ENCODE data around the gene PSMD7.
"Not testable (repeated sequence)": the region's sequence is repeated elsewhere in the genome, so short reads cannot be mapped to it uniquely, and the experiment has no call there.

The PSMD7 gene

GRCh38 chr16:74297145-74297665, 591 bp downstream of the PSMD7 start:
- peak; percentile 15 for DNase-seq (ENCODE audit: low read depth)

DNA sequence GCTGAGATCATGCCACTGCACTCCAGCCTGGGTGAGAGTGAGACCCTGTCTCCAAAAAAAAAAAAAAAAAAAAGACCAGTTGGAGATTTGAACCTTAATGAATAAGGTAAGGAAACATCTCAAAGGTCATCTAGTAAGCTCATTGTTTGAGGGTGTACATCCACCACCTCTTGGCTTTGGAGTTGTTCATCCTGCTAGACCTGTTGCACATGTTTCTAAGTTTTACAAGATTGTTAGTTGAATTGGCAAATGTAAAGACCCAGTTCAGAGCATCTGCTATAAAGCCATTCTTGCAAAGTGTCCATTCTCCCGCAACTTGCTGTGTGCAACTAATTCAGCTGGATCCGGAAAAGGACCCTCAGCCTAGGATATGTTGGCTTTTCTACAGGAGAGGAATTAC, 1.5 kb downstream of the PSMD7 start:
- DNase-seq (ENCODE audit: low read depth) = no peak

DNA sequence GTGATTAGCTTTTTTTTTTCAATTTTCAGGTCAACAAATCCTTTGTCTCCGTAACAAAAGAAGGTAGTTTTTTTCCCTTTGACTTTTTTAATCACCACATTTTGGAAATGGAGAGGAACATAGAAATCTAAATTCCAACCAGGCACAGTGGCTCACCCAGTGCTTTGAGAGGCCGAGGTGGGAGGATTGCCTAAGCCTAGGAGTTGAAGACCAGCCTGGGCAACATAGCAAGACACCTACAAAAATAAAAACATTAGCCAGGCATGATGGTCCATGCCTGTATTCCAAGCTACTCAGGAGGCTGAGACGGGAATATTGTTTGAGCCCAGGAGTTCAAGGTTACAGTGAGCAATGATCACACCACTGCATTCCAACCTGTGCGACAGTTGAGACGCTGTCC, 5.7 kb downstream of the PSMD7 start:
- no peak for DNase-seq (ENCODE audit: low read depth)

DNA sequence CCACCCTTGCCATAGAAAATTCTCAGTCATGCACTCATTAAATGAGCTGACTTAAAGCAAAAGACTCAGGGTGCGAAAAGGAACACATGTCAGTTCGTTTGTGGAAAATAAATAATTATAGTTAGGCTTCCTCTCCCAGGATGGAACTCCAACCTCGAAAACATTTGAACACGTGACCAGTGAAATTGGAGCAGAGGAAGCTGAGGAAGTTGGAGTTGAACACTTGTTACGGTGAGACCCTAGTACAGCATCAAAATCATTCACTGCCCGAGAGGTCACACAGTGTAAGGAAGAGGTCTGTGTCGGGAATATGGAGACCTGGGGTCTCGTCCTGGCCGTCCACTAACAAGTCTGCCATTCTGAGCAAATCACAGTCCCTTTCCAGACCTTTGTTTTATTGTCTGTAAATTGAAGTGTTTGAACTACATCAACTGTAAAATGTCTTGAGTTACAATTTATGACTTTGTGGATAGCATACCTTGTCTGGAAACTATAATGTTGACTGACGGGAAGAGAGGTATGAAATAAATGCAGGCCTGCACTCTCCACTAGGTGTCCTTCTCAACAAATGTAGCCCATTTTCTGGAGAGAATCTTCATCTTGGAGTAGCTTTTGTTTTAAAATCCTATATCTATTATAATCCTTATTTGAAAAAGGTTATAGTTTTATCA, 7.7 kb downstream of the PSMD7 start:
- DNase-seq (ENCODE audit: low read depth) = no peak

GRCh38 chr16:74304835-74305176, 8.2 kb downstream of the PSMD7 start:
- DNase-seq (ENCODE audit: low read depth) = no peak

DNA sequence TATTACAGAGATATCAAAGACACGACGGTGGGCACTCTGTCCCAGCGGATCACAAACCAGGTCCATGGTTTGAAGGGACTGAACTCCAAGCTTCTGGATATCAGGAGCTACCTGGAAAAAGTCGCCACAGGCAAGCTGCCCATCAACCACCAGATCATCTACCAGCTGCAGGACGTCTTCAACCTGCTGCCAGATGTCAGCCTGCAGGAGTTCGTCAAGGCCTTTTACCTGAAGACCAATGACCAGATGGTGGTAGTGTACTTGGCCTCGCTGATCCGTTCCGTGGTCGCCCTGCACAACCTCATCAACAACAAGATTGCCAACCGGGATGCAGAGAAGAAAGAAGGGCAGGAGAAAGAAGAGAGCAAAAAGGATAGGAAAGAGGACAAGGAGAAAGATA, 8.7 kb downstream of the PSMD7 start:
- no peak for DNase-seq (ENCODE audit: low read depth)

GRCh38 chr16:74305978-74306784, 9.6 kb downstream of the PSMD7 start:
- no peak for DNase-seq (ENCODE audit: low read depth)

DNA sequence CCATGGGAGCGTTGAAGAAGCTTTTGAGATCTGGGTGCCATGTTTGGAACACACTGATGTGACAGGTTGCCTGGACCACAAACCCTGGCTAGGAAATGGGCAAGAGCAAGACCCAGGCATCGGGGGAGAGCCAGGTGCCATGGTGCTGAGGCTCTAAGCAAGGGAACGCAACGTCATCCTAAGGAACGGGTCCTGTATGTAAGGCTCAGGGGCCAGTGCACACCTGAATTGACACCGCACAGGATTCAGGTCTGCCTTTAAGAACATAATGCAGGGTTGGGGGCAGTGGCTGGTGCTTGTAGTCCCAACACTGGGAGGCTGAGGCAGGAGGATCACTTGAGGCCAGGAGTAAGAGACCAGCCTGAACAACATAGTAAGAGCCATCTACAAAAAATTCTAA, 10.8 kb downstream of the PSMD7 start:
- no peak for DNase-seq (ENCODE audit: low read depth)

GRCh38 chr16:74309789-74310781, 13.5 kb downstream of the PSMD7 start:
- DNase-seq (ENCODE audit: low read depth) = no peak

DNA sequence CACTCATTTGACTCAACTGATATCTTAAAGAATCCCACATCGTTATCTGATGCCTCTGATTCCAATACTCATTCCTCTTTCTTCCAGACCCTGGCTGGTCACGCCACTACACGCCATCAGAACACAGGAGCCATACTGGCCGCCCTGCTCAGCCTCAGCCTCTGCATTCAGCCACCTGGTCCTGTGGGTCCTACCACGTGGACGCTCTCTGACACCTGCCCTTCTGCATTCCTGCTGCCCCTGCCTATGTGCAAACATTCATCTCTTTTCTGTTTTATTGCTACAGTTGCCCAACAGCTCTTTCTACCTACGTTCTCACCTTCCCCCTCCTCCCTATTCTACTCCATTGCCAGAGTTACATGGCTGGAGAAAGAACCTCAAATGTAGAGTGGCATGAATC, 18.4 kb downstream of the PSMD7 start:
- DNase-seq (ENCODE audit: low read depth) = no peak

GRCh38 chr16:74320707-74321106, 24.1 kb downstream of the PSMD7 start:
- no peak for DNase-seq (ENCODE audit: low read depth)

- DNase-seq (ENCODE audit: low read depth) = no peak
These were observed 24.7 kb downstream of the PSMD7 start for GRCh38 chr16:74321356-74321755.

GRCh38 chr16:74322301-74322710, 25.7 kb downstream of the PSMD7 start:
- DNase-seq (ENCODE audit: low read depth) = no peak

- DNase-seq (ENCODE audit: low read depth) = not testable (repeated sequence)
These were observed 28.2 kb downstream of the PSMD7 start for GRCh38 chr16:74324777-74325176.

- DNase-seq (ENCODE audit: low read depth) = no peak
These were observed 29.0 kb downstream of the PSMD7 start for GRCh38 chr16:74325641-74326040.

DNA sequence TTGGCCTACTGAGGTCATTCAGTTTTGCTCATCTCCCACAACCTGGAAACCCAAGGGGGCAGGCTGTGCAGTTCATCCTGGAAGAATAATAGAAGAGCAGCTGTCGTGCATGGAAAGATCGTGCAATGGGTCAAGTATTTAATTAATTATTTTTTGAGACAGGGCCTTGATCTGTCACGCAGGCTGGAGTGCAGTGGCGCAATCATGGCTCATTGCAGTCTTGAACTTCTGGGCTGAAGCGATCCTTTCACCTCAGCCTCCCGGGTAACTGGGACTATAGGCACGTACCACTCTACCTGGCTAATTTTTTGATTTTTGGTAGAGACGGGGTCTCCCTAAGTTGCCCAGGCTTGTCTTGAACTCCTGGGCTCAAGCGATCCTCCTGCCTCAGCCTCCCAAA, 31.7 kb downstream of the PSMD7 start:
- not testable (repeated sequence) for DNase-seq (ENCODE audit: low read depth)

DNA sequence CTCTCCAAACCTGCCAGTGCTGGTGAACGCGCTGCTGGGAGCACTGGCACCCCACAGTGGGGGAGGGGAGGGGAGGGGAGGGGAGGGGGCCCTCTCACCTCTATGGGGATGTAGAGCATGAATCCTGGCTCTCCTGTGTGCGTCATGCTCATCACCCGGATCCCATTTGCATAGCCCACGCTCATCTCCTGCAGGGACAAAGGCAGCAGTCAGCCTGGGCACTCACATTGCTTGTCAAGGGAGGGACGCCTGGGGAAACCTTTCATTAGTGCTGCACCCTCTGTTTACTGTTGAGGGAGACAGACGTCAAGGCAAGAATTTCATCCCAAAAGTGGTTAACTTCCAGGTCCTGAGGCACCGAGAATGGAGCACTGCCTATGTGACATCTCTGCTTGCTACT, 35.9 kb downstream of the PSMD7 start:
- not testable (repeated sequence) for DNase-seq (ENCODE audit: low read depth)

DNA sequence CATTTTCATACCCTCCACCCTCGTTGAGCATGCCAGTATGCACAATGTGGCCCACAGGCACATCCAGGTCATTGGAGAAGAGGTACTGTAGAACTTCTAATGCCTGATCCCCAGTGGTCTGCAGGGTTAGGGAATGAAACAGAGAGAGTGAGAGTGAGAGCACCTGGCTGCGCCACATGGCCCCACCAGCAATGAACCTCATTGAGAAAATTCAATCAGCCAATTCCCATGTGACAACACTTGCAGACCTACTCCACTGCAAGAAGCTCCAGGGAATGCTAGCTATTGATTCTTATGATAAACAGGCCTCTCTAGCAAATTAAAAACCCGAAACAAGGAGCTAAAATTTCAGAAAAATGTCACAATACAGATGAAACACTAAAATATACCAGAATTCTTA, 40.9 kb downstream of the PSMD7 start:
- DNase-seq (ENCODE audit: low read depth) = not testable (repeated sequence)

GRCh38 chr16:74339226-74339625, 42.6 kb downstream of the PSMD7 start:
- not testable (repeated sequence) for DNase-seq (ENCODE audit: low read depth)

DNA sequence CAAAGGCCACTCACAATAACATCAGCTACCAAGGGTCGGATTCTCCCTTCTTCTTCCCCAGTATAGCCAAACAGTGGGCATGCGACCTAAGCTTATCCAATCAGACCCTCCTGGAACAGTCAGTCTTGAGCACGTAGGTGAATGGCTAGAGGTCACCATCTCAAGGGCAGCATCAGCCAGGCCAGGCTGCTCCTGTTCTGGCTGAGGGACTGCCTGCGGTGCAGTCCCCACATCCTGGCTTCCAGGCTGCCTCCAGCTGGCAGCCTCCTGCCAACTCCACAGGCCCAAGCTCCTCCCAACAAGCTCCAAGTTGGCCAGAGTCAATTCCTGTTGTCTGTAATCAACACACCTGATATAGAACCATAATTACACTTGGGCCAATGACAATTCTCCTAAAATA, 56.4 kb downstream of the PSMD7 start:
- not testable (repeated sequence) for DNase-seq (ENCODE audit: low read depth)

All from stimulated activated CD8-positive, alpha-beta memory T cell treated with anti-CD3 and anti-CD28 coated beads, Interleukin-7, amount 100 ng/mL, for 24 hours (primary cell).